ENCODE results near the gene PIP5K1A. TPM values are rescaled to one million over a fixed set of nuclear protein-coding genes. Genes with fewer than 3 reads are reported as not detected.
A peak's percentile ranks its signal among the peaks of the same experiment; 100 is the strongest.

The PIP5K1A gene, protein sequence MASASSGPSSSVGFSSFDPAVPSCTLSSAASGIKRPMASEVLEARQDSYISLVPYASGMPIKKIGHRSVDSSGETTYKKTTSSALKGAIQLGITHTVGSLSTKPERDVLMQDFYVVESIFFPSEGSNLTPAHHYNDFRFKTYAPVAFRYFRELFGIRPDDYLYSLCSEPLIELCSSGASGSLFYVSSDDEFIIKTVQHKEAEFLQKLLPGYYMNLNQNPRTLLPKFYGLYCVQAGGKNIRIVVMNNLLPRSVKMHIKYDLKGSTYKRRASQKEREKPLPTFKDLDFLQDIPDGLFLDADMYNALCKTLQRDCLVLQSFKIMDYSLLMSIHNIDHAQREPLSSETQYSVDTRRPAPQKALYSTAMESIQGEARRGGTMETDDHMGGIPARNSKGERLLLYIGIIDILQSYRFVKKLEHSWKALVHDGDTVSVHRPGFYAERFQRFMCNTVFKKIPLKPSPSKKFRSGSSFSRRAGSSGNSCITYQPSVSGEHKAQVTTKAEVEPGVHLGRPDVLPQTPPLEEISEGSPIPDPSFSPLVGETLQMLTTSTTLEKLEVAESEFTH
- 52.2 TPM for total RNA-seq
- long read RNA-seq, partial matches to known transcripts: 4 of 15 reads
- long read RNA-seq, other reads (novel, unspliced or antisense): 7 of 15 reads

DNA sequence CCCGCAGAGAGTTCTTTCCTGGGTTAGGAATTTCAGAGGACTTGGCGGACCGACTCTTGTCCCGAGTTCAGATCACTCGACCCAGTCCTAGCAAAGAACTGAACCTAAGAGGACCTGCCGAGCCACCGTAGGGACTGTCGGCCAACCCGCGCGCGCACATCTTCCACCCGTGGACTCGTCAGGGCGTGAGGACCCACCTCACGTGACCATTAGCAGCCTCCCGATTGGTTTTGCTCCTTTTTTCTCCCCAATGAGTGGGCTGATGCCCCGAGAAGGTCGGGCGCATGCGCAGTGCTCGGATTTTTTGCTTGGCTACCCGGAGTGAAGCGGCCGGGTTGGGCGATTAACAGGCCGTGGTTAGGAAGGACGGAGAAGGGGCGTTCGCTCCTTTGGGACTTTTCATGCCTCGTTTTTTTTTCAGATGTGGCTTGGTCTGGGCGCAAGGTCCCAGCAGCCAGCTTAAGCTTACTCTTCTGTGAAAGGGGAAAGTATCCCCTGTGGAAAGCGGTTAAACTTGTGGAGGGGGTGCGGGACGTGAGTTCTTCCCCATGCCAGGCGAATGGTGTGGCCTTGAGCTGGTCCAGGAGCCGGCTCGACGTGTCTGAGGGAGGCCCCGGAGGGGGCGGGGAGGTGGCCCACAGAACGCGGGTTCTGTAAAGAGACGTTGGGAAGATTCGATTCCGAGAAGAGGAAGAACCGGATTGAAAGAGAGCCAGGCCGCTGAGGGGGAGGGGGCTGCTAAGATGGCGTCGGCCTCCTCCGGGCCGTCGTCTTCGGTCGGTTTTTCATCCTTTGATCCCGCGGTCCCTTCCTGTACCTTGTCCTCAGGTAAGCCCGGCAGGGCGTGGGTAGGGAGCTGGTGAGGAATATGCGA, at the start of gene PIP5K1A:
PIP5K1A (plus strand) TSS at position 299 of the 874 bp plus-strand sequence; CDS start at position 744, 445 bp downstream.
- peak; percentile 100 for DNase-seq (ENCODE audit: low spot score)

GRCh38 chr1:151156515-151156819, 41.9 kb upstream of the PIP5K1A start, which contains the start of gene TNFAIP8L2:
TNFAIP8L2 (plus strand) TSS chr1:151156649; CDS start chr1:151158698, 2,049 bp downstream.
- DNase-seq (ENCODE audit: low spot score): no peak

GRCh38 chr1:151157067-151157531, 41.3 kb upstream of the PIP5K1A start:
- no peak for DNase-seq (ENCODE audit: low spot score)

GRCh38 chr1:151158326-151158725, 40.0 kb upstream of the PIP5K1A start:
- DNase-seq (ENCODE audit: low spot score): no peak

DNA sequence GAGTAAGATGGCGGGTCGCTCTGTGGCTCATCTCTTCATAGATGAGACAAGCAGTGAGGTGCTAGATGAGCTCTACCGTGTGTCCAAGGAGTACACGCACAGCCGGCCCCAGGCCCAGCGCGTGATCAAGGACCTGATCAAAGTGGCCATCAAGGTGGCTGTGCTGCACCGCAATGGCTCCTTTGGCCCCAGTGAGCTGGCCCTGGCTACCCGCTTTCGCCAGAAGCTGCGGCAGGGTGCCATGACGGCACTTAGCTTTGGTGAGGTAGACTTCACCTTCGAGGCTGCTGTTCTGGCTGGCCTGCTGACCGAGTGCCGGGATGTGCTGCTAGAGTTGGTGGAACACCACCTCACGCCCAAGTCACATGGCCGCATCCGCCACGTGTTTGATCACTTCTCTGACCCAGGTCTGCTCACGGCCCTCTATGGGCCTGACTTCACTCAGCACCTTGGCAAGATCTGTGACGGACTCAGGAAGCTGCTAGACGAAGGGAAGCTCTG, 39.6 kb upstream of the PIP5K1A start:
- DNase-seq (ENCODE audit: low spot score): no peak

GRCh38 chr1:151159373-151159772, 39.0 kb upstream of the PIP5K1A start:
- DNase-seq (ENCODE audit: low spot score): no peak

GRCh38 chr1:151164732-151165280, 33.5 kb upstream of the PIP5K1A start:
- no peak for DNase-seq (ENCODE audit: low spot score)

GRCh38 chr1:151165281-151165737, 33.0 kb upstream of the PIP5K1A start:
- DNase-seq (ENCODE audit: low spot score): no peak

- peak; percentile 96 for DNase-seq (ENCODE audit: low spot score)
Observed at GRCh38 chr1:151165738-151166504, 32.4 kb upstream of the PIP5K1A start, which contains the start of the genes LYSMD1 and SCNM1. LYSMD1 (minus strand) TSS chr1:151165902; CDS start chr1:151165258, 644 bp downstream. SCNM1 (plus strand) TSS chr1:151166144; CDS start chr1:151166153, 9 bp downstream.

GRCh38 chr1:151166505-151166956, 31.8 kb upstream of the PIP5K1A start:
- DNase-seq (ENCODE audit: low spot score): no peak

- DNase-seq (ENCODE audit: low spot score): no peak
Observed at GRCh38 chr1:151167116-151167515, 31.2 kb upstream of the PIP5K1A start.

DNA sequence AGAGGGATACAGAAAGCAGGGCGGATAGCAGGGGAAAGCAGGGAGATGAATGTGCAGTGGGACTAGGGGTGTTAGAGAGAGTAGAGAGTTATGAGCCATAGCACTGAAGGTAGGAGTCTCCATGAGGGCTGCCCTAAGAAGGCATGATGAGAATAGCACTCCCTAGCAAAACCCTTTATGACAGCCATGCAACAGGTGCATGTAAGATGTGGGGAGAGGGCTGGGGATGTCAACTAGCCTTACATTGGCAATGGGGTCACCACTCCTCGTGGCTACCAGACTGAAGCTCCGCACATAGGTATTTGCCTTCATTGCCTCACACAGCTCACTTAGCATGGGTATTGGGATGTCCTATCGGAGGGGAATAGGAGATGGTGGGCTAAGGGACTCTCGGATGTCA, 27.2 kb upstream of the PIP5K1A start:
- DNase-seq (ENCODE audit: low spot score): peak; percentile 11

DNA sequence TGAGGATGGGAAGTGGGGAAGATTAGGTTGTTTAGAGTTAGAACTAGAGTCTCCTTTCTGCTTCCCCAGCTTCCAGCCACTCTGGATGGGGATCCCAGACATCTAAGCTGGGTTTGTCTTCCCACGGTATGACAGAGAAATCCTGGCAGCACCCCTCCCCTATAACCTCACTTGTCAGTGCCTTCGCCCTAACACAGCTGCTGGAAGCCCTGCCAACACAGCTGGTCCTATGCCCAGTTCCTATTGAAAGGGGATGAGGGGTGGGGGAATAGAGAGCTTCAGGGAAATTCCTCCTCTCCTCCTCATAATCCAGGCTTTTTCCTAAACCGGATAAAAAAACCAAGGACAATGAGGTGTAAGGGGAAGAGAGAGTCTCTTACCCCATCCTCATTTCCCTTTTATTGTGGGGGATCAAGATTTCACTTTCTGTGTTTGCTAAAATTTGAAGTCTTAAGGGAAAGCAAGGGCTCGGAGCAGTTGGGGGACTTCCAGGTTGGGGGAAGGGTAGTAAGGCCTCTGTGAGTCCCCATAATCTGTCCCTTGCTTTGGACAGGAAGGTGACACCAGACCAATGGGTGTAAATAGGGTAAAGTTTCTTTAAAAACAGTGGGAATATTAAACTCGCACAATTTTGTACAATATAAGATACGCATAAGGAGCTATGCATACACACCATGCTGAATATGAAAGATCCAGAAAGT, 23.2 kb upstream of the PIP5K1A start:
- DNase-seq (ENCODE audit: low spot score): peak; percentile 2

DNA sequence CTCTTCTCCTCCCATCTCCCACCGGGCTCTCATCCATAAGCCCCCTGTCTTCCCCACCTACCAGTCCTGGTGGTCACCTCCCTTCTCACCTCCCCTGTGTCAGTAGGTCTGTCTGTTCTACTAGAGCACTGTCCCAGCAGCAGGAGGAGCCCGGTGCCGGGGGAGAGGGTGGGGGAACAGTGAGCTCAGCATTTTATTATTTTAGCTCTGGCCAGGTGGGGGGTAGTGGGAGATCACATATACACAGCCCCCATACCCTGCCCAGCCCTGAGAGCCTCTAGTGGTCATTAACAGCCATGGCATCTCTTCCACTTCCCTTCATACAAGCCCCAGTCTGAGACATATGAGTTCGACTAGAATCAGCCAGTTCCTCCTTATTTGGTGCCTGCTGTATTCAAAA, 22.5 kb upstream of the PIP5K1A start, which contains the start of gene TMOD4:
TMOD4 (minus strand) TSS at position 119 of the 400 bp plus-strand sequence. CDS start 1,106 bp downstream, outside the sequence.
- DNase-seq (ENCODE audit: low spot score): peak; percentile 35

- DNase-seq (ENCODE audit: low spot score): peak; percentile 60
Observed at GRCh38 chr1:151176514-151177045, 21.8 kb upstream of the PIP5K1A start.

GRCh38 chr1:151184211-151184610, 14.1 kb upstream of the PIP5K1A start:
- peak; percentile 49 for DNase-seq (ENCODE audit: low spot score)

DNA sequence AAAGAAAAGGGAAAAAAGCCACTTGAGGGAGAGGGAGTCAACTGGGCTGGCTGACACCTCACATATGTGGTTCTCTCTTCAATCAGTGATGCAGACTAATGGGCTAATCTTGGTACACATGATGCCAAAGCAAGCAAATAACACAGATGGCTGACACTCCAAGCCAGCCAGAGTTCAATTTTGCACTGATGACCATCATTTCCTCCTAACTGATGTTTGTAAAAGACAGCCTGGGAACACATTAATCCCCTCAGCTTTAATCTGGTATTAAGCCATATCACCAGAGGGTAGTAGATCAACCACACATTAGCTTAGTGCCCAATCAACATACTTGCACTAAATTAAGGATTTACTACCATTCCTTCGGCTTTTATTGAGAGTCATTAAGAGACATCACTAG, 11.1 kb upstream of the PIP5K1A start:
- no peak for DNase-seq (ENCODE audit: low spot score)

DNA sequence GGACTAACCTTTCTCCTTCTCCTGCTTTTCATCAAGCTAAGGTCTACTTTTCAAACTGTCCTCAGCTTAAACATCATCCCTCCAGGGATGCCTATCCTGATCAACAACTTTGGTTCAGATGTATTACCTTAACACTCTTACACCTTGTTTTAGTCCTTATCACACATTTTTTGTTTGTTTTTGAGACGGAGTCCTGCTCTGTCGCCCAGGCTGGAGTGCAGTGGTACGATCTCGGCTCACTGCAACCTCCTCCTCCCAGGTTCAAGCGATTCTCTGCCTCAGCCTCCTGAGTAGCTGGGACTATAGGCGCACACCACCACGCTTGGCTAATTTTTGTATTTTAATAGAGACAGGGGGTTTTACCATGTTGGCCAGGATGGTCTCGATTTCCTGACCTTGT, 9.7 kb upstream of the PIP5K1A start:
- peak; percentile 39 for DNase-seq (ENCODE audit: low spot score)

All from mesenteric fat pad (tissue), 1 donor.